ENCODE data around the gene OGDH.
"Not testable (repeated sequence)": the region's sequence is repeated elsewhere in the genome, so short reads cannot be mapped to it uniquely, and the experiment has no call there.

The OGDH gene

DNA sequence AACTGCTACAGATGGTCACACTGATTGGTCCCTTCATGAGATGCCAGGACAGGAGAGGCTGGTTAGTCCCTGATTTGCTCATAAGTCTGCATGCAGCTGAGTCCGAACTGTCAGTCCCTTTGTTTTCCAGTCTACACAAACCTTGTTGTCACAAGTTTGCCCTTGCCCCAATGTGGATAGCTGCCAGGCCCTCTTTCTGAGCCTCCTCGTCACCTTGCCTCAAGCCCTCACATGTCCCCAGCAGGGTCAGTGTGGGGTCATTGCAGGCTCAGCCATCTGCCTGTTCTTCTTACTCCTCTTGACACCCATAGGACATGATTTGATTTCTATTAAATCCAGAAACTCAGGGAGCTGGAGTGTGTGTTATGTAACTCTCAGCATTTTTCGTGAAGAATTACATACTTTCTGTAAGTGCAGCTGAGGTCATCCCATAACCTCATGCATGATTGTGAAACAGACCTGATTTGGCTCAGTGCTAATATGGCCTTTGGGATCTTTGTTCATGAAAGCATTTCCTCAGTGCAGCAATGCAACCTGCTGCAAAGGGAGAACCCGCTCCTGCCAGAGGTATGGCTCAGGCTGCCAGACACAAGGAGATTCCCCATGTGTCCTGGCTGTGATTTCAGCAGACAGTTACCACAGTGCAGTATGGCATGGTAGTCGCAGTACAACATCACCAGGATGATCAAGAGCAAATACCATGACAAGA, 72.2 kb downstream of the OGDH start:
- DNase-seq = no peak

DNA sequence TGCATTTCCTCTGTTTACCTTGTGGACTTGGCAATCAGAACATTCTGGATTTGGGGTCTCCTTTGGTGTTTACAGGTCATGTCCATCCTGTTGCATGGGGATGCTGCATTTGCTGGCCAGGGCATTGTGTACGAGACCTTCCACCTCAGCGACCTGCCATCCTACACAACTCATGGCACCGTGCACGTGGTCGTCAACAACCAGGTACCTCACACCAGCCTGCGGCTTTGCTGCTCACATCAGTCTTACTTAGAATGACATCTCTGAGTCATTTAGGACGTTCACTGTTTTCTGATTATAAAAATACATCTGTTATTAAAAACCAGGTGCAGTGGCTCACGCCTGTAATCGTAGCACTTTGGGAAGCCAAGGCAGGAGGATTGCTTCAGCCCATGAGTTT, 75.2 kb downstream of the OGDH start:
- DNase-seq = no peak

DNA sequence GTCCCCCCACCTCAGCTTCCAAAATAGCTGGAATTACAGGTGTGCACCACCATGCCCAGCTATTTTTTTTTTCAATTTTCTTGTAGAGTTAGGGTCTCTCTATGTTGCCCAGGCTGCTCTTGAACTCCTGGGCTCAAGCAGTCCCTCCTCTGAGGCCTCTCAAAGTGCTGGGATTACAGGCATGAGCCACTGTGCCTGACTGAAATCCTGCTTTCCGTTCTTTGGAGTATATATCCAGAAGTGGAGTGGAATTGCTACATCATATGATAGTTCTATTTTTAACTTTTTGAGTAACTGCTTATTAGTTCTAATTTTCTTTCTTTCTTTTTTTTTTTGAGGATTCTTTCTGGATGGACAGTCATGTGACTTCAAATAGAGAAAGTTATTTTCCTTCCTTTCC, 79.3 kb downstream of the OGDH start:
- no peak for DNase-seq

DNA sequence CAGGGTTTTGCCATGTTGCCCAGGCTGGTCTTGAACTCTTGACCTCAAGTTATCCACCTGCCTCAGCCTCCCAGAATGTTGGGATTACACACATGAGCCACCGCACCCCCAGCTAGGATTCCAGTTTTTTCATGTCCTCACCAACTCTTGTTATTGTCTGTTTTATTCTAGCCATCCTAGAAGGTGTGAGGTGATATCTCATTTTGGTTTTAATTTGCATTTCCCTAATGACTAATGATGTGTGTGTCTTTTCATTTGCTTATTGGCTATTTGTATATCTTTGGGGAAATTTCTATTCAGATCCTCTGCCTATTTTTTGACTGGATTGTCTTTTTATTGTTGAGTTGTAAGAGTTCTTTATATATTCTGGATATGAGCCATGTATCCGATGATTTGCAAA, 83.0 kb downstream of the OGDH start:
- DNase-seq = no peak

DNA sequence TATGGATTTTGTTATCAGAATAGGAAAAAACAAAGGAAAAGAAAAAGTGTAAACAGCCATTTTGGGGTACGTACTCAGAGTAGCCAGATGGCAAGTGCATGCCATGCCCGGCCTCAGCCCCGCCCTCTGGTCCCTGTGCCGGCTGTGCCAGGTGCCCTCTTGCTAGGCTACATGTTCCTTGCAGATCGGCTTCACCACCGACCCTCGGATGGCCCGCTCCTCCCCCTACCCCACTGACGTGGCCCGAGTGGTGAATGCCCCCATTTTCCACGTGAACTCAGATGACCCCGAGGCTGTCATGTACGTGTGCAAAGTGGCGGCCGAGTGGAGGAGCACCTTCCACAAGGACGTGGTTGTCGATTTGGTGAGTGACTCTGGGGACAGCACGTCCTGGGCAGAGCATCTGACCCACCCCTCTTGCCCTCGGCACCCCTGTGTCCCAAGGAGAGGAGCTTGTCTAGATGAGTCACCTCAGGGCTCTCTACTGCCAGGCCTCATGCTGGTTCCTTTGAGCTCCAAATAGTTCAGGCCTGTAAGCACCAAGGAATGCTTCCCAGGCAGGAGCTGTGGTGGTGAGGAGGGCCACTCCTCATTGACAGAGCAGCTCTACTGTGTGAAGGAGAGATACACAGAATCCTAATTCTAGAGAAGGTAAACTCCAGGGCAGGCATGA, 87.3 kb downstream of the OGDH start:
- DNase-seq = no peak

DNA sequence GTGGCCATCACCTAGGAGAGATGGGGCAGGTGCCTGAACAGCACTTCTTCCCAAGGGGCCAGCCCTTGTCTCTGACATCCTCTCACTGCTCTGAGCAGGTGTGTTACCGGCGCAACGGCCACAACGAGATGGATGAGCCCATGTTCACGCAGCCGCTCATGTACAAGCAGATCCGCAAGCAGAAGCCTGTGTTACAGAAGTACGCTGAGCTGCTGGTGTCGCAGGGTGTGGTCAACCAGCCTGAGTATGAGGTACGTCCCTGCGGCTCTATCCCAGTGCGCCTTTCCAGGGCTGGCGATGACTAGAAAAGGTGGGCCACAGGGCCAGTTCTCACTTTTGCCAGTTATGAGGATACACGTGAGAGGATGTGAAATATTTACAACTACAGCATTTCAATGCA, 87.9 kb downstream of the OGDH start:
- DNase-seq = no peak

DNA sequence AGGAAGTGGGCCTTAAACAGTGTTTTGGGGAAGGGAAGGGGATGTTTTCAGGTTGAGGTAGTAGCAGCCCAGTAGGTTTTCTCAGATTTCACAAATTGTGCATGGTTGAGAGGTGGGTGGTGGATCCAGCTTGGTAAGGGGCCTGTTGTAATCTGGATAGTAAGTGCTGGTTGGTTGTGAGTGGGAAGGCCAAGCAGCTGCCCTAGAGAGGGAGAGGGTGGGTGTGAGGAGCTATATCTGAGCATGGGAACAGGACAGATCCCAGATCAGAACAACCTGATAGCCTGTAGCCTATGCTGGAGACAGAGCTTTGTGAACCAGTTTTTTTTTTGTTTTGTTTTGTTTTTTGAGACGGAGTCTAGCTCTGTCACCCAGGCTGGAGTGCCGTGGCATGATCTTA, 88.3 kb downstream of the OGDH start:
- no peak for DNase-seq

DNA sequence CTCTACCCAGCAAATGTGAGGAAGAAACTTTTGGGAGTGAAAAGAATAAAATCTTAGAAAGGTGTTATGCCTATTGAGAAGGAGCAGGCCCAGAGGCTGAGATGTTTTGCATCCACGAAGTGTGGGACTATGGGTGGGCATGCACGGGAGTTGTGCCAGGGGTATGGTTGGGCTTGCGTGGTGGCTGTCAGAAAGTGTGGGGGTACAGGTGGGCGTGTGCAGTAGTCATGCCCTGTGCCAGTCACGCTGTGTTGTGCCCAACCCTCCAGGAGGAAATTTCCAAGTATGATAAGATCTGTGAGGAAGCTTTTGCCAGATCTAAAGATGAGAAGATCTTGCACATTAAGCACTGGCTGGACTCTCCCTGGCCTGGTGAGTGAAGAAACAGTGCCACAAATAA, 89.3 kb downstream of the OGDH start:
- no peak for DNase-seq

DNA sequence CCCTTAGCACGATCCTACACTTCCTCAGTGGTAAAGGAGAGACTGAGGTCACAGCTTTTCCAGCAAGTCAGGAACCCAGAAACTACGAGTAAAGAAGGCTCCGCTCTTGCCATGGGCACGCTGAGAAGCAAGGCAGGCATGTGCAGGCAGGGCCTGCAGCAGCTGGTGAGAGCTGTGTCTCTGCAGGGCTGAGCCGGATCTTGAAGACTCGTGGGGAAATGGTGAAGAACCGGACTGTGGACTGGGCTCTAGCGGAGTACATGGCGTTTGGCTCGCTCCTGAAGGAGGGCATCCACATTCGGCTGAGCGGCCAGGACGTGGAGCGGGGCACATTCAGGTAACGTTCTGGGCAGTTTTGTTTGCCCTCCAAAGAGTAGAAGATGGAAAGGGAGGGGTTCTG, 90.3 kb downstream of the OGDH start:
- DNase-seq = no peak

DNA sequence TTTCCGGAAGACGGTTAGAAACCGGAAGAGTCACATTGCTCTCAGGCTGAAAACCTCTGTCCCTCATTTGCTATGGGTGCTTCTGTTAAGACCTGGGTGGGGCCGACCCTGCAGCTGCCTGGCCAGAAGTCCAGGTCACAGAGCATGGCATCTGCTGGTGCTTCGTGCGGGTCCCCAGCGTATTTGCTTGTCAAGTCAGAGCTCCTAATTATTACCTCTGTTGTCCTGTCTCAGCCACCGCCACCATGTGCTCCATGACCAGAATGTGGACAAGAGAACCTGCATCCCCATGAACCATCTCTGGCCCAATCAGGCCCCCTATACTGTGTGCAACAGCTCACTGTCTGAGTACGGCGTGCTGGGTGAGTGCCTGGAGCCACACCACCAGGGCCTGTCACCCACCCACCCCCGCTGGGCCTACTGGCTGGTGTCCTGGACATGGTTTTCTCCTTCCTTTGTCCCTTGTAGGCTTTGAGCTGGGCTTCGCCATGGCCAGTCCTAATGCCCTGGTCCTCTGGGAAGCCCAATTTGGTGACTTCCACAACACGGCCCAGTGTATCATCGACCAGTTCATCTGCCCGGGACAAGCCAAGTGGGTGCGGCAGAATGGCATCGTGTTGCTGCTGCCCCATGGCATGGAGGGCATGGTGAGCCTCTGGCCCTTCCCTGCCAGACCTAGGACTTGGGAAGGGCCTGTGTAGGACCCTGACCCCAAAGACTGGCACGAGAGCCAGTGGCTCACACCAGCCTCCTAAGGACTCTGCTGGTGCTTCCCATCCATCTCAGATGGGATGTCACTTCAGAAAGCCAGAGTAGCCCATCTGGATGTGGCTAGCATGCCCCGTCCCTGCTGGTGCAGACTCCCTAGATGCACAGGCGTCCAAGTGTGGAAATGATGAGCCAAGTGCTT, 91.0 kb downstream of the OGDH start:
- no peak for DNase-seq

DNA sequence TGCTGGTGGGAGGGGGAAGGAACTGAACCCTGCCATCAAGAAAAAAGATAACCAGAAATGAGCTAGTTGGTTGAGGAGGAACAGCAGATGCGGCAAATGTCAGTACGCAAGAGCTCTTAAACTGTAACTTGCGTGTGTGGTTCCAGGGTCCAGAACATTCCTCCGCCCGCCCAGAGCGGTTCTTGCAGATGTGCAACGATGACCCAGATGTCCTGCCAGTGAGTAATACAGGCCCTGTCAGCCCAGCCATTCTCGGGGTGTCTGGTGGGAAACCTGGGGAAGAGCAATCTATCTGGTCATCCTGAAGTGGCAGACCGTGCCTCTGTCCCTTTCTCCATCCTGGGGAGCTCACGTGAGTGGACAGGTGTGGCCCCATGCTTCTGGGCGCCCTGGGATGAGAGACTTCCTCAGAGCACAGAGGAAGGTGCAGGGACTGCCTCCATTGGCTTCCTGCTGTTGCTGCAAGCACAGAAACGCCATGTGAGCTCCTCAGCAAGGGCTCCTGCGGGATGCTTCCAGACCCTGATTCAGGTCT, 91.7 kb downstream of the OGDH start:
- no peak for DNase-seq

DNA sequence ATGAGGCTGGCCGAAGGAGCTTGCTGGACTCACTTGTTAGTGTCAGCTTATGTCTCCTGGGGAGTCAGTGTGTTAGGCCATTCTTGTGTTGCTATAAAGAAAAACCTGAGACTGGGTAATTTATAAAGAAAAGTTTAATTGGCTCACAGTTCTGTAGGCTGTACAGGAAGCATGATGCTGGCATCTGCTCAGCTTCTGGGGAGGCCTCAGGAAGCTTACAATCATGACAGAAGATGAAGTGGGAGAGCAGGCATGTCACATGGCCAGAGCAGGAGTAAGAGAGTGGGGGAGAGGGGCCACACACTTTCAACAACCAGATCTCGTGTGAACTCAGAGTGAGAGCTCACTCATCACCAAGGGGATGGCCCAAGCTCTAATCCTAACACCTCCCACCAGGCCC, 93.2 kb downstream of the OGDH start:
- not testable (repeated sequence) for DNase-seq

DNA sequence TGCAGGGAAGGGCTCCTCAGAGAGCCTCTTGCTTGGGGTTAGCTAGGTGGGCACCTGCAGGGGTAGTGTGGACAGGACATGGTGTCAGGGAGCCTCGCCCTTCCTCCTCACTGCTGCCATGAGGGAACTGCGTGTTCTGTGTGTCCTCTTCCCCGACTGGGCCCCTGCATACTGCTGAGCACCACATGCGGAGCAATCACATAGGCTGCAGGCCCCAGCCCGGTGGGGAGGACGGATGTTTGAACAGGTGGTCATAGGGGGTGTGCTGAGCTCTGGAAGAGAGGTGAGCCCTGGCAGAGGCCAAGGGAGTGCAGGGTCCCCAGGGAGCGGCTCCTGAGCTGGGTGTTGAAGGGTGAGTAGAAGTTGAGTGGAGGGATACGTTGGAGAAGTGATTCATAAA, 93.9 kb downstream of the OGDH start:
- DNase-seq = no peak

DNA sequence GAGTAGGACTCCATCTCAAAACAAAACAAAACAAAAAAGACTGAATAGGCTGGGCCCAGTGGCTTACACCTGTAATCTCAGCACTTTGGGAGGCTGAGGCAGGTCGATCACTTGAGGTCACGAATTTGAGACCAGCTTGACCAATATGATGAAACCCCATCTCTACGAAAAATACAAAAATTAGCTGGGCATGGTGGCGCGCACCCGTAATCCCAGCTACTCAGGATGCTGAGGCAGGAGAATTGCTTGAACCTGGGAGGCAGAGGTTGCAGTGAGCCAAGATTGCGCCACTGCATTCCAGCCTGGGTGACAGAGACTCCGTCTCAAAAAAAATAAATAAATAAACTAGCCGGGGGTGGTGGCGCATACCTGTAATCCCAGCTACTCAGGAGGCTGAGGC, 97.0 kb downstream of the OGDH start:
- not testable (repeated sequence) for DNase-seq

DNA sequence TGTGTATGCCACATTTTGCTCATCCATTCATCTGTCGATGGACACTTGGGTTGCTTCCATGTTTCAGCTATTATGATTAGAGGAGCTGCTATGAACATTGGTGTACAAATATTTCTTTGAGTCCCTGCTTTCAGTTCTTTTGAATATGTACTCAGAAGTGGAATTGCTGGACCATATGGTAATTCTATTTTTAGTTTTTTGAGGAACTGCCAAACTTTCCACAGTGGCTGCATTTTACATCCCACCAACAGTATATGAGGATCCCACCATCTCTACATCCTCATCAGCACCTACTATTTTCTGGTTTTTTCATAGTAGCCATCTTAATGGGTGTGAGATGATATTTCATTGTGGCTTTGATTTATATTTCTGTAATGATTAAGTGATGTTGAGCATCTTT, 97.5 kb downstream of the OGDH start:
- DNase-seq = no peak

DNA sequence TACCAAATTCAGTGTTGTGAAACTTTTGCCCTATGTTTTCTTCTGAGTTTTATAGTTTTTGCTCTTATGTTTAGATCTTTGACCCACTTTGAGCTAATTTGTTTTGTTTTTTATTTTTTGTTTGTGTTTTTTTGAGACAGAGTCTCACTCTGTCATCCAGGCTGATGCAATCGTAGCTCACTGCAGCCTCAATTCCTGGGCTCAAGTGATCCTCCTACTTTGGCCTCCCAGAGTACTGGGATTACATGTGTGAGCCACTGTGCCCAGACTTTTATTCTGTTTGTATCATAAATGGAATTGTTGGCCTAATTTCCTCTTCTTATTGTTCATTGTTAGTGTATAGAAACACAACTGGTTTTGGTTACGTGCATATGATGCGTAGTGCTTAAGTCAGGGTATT, 99.0 kb downstream of the OGDH start:
- no peak for DNase-seq

DNA sequence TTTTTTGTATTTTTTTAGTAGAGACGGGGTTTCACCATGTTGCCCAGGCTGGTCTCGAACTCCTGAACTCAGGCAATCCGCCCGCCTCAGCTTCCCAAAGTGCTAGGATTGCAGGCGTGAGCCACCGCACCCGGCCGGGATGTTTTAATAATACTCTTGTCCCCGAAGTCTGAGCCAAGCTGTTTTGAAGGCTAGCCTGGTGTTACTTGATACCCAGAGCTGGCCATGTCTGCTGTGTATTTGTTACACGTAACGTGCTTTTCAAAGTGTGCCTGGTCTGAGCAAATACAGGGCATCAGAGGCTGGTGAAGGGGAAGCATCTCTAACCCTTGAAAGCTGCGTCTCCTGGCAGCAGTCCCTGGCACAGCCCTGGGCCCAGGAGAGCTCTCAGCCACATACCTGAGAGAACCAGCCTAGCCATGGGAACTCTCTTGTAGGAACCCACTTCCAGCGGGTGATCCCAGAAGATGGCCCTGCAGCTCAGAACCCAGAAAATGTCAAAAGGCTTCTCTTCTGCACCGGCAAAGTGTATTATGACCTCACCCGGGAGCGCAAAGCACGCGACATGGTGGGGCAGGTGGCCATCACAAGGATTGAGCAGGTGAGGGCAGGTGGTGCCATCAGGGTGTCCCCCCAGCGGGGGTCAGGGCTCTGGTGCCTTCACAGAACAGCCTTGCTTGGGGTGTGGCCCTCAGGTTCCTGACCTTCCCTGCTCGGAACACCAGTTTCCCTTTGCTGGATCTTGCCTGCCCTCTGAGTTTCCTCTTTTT, 100.5 kb downstream of the OGDH start:
- no peak for DNase-seq

DNA sequence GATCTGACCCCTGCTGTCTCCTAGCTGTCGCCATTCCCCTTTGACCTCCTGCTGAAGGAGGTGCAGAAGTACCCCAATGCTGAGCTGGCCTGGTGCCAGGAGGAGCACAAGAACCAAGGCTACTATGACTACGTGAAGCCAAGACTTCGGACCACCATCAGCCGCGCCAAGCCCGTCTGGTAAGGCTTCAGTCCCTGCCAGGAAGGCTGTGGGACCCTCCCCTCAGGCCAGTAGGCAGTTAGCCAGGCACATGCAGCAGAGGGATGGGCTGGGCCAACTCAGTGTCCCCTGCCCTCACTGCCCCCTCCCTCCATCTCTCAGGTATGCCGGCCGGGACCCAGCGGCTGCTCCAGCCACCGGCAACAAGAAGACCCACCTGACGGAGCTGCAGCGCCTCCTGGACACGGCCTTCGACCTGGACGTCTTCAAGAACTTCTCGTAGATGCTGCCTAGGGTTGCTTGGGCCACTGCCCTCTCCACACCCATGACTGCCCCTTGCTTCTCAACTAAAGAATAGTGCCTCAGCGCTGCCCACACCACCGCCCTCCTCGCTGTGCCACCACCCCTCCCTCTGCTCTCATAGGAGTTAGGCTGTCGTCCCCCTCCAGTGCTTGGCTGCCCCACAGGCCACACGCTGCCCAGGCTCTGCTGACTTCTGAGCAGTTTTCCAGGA, 101.3 kb downstream of the OGDH start:
- DNase-seq = no peak

DNA sequence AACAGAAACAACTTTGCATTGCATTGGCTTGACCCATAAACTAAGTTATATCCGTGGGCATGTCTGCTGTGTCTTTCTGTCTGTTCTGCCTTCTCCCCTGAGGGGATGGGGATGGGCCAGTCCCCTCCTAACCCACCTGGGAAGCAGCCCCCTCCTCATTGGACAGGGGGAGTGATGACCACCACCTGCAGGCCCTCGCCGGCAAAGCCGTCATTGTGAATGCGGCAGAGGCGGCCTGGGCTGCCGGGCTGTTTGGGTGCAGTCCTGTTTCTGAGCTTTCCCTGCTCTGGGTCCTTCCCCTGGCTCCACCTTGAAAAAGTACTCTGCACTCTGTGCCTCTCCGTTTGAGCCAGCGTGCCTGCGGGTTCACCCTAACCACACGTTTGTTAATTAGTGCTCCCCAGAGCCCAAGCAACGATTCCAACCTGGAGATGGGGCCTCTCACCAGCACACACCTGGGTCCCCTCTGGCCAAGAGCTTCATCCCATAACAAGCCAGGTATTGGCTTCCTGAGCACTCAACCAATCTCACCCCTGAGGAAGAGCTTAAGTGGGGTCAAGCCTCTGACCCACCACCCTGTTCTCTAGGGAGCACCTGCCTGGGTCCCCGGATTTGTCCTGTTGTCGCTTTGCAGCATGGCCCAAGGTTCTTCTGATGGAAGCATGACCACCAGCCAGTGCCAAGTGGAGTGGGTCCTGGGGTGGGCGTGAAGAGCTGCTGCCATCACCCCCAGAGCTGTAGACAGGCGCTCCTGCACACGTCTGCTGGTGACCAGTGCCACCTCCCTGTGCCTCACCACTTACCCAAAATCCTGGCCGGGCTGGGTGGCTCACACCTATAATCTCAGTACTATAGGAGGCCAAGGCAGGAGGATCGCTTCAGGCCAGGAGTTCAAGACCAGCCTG, 102.8 kb downstream of the OGDH start:
- DNase-seq = no peak

DNA sequence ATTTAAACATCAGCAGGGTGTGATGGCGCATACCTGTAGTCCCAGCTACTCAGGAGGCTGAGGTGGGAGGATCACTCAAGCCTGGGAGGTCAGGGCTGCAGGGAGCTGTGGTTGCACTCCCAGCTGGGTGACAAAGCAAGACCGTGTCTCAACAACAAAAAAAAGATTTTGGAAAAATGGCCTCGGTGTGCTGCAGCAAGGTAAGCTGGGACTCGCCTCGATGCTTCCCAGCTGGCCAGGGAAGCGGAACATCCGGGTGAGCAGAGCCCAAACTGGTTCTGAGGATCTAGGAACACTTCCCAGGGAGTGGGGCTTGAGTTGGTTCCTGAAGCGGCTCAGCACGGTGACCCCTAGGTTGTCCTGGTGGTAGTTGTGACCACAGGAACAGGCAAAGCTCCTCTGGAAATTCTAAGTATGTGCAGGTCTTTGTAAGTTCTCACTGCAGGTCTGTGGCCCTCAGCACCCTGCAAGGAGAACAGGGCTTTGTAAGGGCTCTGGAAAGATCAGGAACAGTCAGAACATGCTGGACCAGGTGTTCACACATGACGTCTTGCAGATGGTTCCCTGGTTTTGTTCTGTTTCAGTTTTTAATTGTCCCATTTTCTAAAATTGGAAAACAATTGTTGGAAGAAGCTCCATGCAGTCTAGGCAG, 103.6 kb downstream of the OGDH start:
- DNase-seq = no peak

DNA sequence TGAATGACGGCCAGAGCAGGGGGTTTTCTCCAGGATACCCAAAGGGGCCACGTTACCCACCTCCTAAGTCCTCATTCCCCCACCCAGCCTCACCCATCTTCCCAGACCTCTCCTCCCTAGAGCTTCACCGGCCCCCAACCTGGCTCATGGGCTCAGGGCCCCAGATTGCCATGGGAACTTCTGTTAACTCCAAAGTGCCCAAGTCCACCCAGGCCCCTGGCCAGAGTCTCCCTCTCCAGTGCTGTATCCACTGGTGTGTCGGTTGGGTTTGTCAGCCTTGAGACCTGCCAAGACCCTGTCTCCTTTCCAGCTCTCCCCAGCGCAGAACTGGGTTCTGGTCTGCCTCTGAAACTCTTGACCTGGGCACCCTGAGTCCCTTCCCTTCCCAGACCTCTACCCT, 105.1 kb downstream of the OGDH start:
- no peak for DNase-seq

All from RPMI8226 (cell line).